GM23338 (cell line): Measurements from ENCODE around the gene GPR162. TPM values are rescaled to one million over a fixed set of nuclear protein-coding genes. Genes with fewer than 3 reads are reported as not detected.

ENCODE experiments used
- ATAC-seq: fragments of 200-7000 bp; cut with Tn5 transposase; 3 replicates; pipeline ENCODE4 v1.9.1; 2020
- DNase-seq: peaks from one replicate; pipeline ENCODE4 v3.0.0-alpha.2; 2015; ENCODE audit warnings: low spot score
- H2AFZ ChIP-seq: fragments of 200-600 bp; sonication (generic); 2 replicates; pipeline ENCODE4 v1.8.0; 2016; ENCODE audit warnings: antibody characterized with exemption, mild to moderate bottlenecking, moderate library complexity
- H3F3A ChIP-seq: fragments of 200-600 bp; sonication (generic); replicated peaks from 2 replicates; pipeline ENCODE4 v1.8.0; 2017; ENCODE audit warnings: antibody characterized with exemption, mixed run types, low read depth
- H3K27ac ChIP-seq: fragments of 200-600 bp; sonication (generic); 2 replicates; pipeline ENCODE4 v1.6.1; 2016; ENCODE audit warnings: low read depth
- H3K27me3 ChIP-seq: fragments of 200-600 bp; sonication (generic); 2 replicates; pipeline ENCODE4 v1.8.0; 2016; ENCODE audit warnings: mild to moderate bottlenecking, mixed run types, moderate library complexity; ENCODE audit not compliant: insufficient read depth
- H3K36me3 ChIP-seq: fragments of 200-600 bp; sonication (generic); 2 replicates; pipeline ENCODE4 v1.8.0; 2016; ENCODE audit warnings: mild to moderate bottlenecking; ENCODE audit not compliant: insufficient read depth
- H3K4me1 ChIP-seq: fragments of 200-600 bp; sonication (generic); 2 replicates; pipeline ENCODE4 v1.8.0; 2016; ENCODE audit warnings: mild to moderate bottlenecking, moderate library complexity; ENCODE audit not compliant: insufficient read depth
- H3K4me2 ChIP-seq: fragments of 200-600 bp; sonication (generic); 2 replicates; pipeline ENCODE4 v1.7.1; 2017; ENCODE audit warnings: mixed run types
- H3K4me3 ChIP-seq: fragments of 200-600 bp; sonication (generic); 2 replicates; pipeline ENCODE4 v1.6.1; 2016; ENCODE audit warnings: mixed run types
- H3K79me2 ChIP-seq: fragments of 200-600 bp; sonication (generic); replicated peaks from 2 replicates; pipeline ENCODE4 v1.8.0; 2017; ENCODE audit warnings: mild to moderate bottlenecking; ENCODE audit not compliant: insufficient read depth
- H3K9me2 ChIP-seq: fragments of 200-600 bp; sonication (generic); 2 replicates; pipeline ENCODE4 v1.8.0; 2017; ENCODE audit not compliant: insufficient read depth
- H4K20me1 ChIP-seq: fragments of 200-600 bp; sonication (generic); replicated peaks from 2 replicates; pipeline ENCODE4 v1.8.0; 2017; ENCODE audit warnings: mild to moderate bottlenecking; ENCODE audit not compliant: insufficient read depth
- H3K27ac Mint-ChIP-seq: 2 replicates; pipeline ENCODE4 v1.8.0; 2020; ENCODE audit warnings: inconsistent platforms, mild to moderate bottlenecking, moderate library complexity, mixed read lengths
- H3K27me3 Mint-ChIP-seq: 3 replicates; pipeline ENCODE4 v1.8.0; 2022; ENCODE audit warnings: low read depth, mild to moderate bottlenecking, moderate library complexity, mixed read lengths, inconsistent platforms; ENCODE audit not compliant: insufficient read depth, poor library complexity
- H3K36me3 Mint-ChIP-seq: 3 replicates; pipeline ENCODE4 v1.8.0; 2021; ENCODE audit warnings: low read depth, mild to moderate bottlenecking, inconsistent platforms, moderate library complexity, mixed read lengths
- H3K4me1 Mint-ChIP-seq: 3 replicates; pipeline ENCODE4 v1.8.0; 2020; ENCODE audit warnings: mild to moderate bottlenecking, inconsistent platforms, mixed read lengths
- H3K4me3 Mint-ChIP-seq: 3 replicates; pipeline ENCODE4 v1.8.0; 2021; ENCODE audit warnings: moderate library complexity, mild to moderate bottlenecking, inconsistent platforms, mixed read lengths
- H3K9me3 Mint-ChIP-seq: 3 replicates; pipeline ENCODE4 v1.8.0; 2020; ENCODE audit warnings: moderate library complexity, mild to moderate bottlenecking, inconsistent platforms, mixed read lengths
- CREB1 ChIP-seq: fragments of 250-450 bp; sonication (Bioruptor Pico); IDR thresholded peaks from 2 replicates; pipeline ENCODE4 v1.5.0; 2020; ENCODE audit warnings: low read depth, mild to moderate bottlenecking, moderate library complexity
- EZH2 ChIP-seq: fragments of 200-600 bp; sonication (generic); IDR thresholded peaks from one replicate; pipeline ENCODE4 v1.8.0; 2017; ENCODE audit warnings: antibody characterized with exemption, mild to moderate bottlenecking, low read depth; ENCODE audit not compliant: unreplicated experiment
- EZH2phosphoT487 ChIP-seq: fragments of 200-600 bp; sonication (generic); IDR thresholded peaks from one replicate; pipeline ENCODE4 v1.8.1; 2018; ENCODE audit warnings: antibody characterized with exemption; ENCODE audit not compliant: unreplicated experiment
- JUNB ChIP-seq: IDR thresholded peaks from one replicate; pipeline ENCODE4 v1.6.1; 2016; ENCODE audit warnings: antibody characterized with exemption; ENCODE audit not compliant: unreplicated experiment
- NANOG ChIP-seq: IDR thresholded peaks from 2 replicates; pipeline ENCODE4 v1.6.1; 2016; ENCODE audit warnings: antibody characterized with exemption, borderline replicate concordance
- ZNF114 ChIP-seq: fragments of 250-450 bp; sonication (Bioruptor Pico); IDR thresholded peaks from 2 replicates; pipeline ENCODE4 v1.5.0; 2020; ENCODE audit warnings: mild to moderate bottlenecking, moderate library complexity
- polyA plus RNA-seq: library from polyadenylated mRNA; unstranded; fragments of >200 nt; fragmentation: Nextera tagmentation; extraction: Ambion mirVana; gene quantifications from 2 replicates; pipeline ENCODE4 v1.2.1, GENCODE V29; 2016
- total RNA-seq: library from RNA; depleted of rRNA; stranded (reverse); fragments of >200 nt; shearing (Covaris generic); gene quantifications from 2 replicates; pipeline ENCODE4 v1.2.3, GENCODE V29; 2014
- TF ChIP-seq, protein P1 (sequence below): IDR thresholded peaks from 2 replicates; pipeline ENCODE4 v1.6.1; 2016; ENCODE audit warnings: antibody characterized with exemption
- TF ChIP-seq, protein P2 (sequence below): IDR thresholded peaks from one replicate; pipeline ENCODE4 v1.6.1; 2018; ENCODE audit warnings: antibody characterized with exemption; ENCODE audit not compliant: unreplicated experiment
- TF ChIP-seq, protein P3 (sequence below), 2 experiments: fragments of 200-600 bp in 1 of 2; sonication (generic) in 1 of 2; conservative IDR thresholded peaks; 2 replicates each; pipeline versions ENCODE4 v1.5.1 to v1.6.1; 2016 to 2017; ENCODE audit warnings: antibody characterized with exemption in 2 of 2, low read depth in 2 of 2, mild to moderate bottlenecking in 2 of 2, moderate library complexity in 1 of 2

The GPR162 gene
- total and polyA plus RNA-seq, 2 experiments from 2014 or later: 4.7 to 5.0 TPM

DNA sequence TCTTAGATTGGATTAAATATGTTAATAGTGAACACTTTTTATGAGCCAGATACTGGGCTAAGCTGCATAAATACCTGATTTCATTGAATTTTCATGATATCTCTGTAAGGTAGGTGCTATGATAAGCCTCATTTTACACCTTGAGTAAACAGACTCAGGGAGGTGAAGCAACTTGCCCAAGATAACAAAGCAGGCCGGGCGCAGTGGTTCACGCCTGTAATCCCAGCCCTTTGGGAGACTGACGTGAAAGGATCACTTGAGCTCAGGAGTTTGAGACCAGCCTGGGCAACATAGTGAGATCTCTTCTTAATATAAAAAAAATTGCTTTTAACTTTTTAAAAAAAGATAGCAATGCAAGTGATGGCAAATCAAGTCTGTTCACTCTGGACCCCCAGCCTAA is 20.5 kb downstream of the GPR162 start (continued):
- TF ChIP-seq CREB1: no peak
- TF ChIP-seq, protein P1, sequence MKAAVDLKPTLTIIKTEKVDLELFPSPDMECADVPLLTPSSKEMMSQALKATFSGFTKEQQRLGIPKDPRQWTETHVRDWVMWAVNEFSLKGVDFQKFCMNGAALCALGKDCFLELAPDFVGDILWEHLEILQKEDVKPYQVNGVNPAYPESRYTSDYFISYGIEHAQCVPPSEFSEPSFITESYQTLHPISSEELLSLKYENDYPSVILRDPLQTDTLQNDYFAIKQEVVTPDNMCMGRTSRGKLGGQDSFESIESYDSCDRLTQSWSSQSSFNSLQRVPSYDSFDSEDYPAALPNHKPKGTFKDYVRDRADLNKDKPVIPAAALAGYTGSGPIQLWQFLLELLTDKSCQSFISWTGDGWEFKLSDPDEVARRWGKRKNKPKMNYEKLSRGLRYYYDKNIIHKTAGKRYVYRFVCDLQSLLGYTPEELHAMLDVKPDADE: no peak
- no peak for TF ChIP-seq EZH2phosphoT487
- no peak for TF ChIP-seq EZH2
- no peak for TF ChIP-seq JUNB
- no peak for TF ChIP-seq NANOG

DNA sequence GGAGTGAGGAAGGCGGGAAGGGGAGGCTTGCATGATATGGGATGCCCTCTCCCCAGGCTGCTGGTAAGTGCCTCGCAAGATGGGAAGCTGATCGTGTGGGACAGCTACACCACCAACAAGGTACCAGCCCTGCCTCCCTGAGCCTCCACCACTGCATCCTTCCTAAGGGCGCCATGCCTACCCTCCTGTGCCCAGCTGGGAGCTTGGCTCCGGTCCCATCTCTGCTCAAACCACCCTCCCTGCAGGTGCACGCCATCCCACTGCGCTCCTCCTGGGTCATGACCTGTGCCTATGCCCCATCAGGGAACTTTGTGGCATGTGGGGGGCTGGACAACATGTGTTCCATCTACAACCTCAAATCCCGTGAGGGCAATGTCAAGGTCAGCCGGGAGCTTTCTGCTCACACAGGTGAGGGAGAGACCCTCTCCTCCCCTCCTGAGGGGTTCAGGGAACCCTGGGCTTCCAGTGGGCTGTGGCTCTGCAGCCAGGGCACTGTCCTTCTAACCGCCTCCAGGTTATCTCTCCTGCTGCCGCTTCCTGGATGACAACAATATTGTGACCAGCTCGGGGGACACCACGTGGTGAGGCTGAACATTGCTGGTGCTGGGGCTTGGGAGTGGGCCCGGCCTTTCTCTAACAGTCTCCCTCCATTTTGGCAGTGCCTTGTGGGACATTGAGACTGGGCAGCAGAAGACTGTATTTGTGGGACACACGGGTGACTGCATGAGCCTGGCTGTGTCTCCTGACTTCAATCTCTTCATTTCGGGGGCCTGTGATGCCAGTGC is 21.7 kb downstream of the GPR162 start:
- peak; percentile 72 for DNase-seq
- Histone ChIP-seq H3F3A (peaks cover 5% of the 10 kb centered on the region; the same call in 1 of the 2 replicates), H2AFZ (no peak overlapping the region), H3K4me1 (peaks cover 5% of the 10 kb centered on the region; the same call in 1 of the 2 replicates), H3K36me3 (peaks cover 20% of the 10 kb centered on the region), H3K27me3 (no peaks in the 10 kb centered on the region), H3K27ac (no peak overlapping the region), H4K20me1 (no peaks in the 10 kb centered on the region; the same call in 1 of the 2 replicates), H3K79me2 (no peaks in the 10 kb centered on the region), H3K4me2 (no peak overlapping the region), H3K9me2 (no peaks in the 10 kb centered on the region), H3K4me3 (no peak overlapping the region)
- Mint-ChIP-seq H3K36me3 (peaks cover 63% of the 10 kb centered on the region), H3K27ac (peak overlapping the region; percentile 44; the same call in 1 of the 2 replicates), H3K9me3 (no peaks in the 10 kb centered on the region), H3K4me1 (peaks cover 18% of the 10 kb centered on the region), H3K27me3 (peaks cover 29% of the 10 kb centered on the region), H3K4me3 (no peak overlapping the region; the same call in 2 of the 3 replicates)
- peak; percentile 62 for ATAC-seq
- TF ChIP-seq, protein P2, sequence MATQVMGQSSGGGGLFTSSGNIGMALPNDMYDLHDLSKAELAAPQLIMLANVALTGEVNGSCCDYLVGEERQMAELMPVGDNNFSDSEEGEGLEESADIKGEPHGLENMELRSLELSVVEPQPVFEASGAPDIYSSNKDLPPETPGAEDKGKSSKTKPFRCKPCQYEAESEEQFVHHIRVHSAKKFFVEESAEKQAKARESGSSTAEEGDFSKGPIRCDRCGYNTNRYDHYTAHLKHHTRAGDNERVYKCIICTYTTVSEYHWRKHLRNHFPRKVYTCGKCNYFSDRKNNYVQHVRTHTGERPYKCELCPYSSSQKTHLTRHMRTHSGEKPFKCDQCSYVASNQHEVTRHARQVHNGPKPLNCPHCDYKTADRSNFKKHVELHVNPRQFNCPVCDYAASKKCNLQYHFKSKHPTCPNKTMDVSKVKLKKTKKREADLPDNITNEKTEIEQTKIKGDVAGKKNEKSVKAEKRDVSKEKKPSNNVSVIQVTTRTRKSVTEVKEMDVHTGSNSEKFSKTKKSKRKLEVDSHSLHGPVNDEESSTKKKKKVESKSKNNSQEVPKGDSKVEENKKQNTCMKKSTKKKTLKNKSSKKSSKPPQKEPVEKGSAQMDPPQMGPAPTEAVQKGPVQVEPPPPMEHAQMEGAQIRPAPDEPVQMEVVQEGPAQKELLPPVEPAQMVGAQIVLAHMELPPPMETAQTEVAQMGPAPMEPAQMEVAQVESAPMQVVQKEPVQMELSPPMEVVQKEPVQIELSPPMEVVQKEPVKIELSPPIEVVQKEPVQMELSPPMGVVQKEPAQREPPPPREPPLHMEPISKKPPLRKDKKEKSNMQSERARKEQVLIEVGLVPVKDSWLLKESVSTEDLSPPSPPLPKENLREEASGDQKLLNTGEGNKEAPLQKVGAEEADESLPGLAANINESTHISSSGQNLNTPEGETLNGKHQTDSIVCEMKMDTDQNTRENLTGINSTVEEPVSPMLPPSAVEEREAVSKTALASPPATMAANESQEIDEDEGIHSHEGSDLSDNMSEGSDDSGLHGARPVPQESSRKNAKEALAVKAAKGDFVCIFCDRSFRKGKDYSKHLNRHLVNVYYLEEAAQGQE: no peak
- TF ChIP-seq, protein P3, sequence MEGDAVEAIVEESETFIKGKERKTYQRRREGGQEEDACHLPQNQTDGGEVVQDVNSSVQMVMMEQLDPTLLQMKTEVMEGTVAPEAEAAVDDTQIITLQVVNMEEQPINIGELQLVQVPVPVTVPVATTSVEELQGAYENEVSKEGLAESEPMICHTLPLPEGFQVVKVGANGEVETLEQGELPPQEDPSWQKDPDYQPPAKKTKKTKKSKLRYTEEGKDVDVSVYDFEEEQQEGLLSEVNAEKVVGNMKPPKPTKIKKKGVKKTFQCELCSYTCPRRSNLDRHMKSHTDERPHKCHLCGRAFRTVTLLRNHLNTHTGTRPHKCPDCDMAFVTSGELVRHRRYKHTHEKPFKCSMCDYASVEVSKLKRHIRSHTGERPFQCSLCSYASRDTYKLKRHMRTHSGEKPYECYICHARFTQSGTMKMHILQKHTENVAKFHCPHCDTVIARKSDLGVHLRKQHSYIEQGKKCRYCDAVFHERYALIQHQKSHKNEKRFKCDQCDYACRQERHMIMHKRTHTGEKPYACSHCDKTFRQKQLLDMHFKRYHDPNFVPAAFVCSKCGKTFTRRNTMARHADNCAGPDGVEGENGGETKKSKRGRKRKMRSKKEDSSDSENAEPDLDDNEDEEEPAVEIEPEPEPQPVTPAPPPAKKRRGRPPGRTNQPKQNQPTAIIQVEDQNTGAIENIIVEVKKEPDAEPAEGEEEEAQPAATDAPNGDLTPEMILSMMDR (conservative IDR thresholded peaks at IDR 0.05; ENCODE audit: low read depth in 2 of 2): peak; percentile 15 to 50; a peak in 3 of 4 replicates
- TF ChIP-seq ZNF114 (CRISPR knock-in tag): no peak
- TF ChIP-seq, protein P1: no peak
